Gastrocnemius medialis (tissue), 4 donors: Measurements from ENCODE around the gene RXYLT1.

Experiments
- POLR2A ChIP-seq, 2 donors: fragments of 450-650 bp; IDR thresholded peaks; one replicate each; pipeline ENCODE4 v1.6.1; 2017; ENCODE audit warnings: antibody characterized with exemption in 2 of 2, mild to moderate bottlenecking in 2 of 2, moderate library complexity in 2 of 2
- TF ChIP-seq, protein P1 (sequence below), 5 experiments: fragments of 450-650 bp in 3 of 5; fragments of 200-600 bp in 2 of 5; sonication (generic) in 2 of 5; IDR thresholded peaks in 4 of 5; conservative IDR thresholded peaks in 1 of 5; 1 replicate in 4 of 5; 2 replicates in 1 of 5; pipeline ENCODE4 v1.5.1; 2016 to 2019; ENCODE audit warnings: antibody characterized with exemption in 5 of 5, mild to moderate bottlenecking in 3 of 5, moderate library complexity in 3 of 5

GRCh38 chr12:63811755-63812154 is 32.0 kb downstream of the RXYLT1 start:
- TF ChIP-seq, protein P1, sequence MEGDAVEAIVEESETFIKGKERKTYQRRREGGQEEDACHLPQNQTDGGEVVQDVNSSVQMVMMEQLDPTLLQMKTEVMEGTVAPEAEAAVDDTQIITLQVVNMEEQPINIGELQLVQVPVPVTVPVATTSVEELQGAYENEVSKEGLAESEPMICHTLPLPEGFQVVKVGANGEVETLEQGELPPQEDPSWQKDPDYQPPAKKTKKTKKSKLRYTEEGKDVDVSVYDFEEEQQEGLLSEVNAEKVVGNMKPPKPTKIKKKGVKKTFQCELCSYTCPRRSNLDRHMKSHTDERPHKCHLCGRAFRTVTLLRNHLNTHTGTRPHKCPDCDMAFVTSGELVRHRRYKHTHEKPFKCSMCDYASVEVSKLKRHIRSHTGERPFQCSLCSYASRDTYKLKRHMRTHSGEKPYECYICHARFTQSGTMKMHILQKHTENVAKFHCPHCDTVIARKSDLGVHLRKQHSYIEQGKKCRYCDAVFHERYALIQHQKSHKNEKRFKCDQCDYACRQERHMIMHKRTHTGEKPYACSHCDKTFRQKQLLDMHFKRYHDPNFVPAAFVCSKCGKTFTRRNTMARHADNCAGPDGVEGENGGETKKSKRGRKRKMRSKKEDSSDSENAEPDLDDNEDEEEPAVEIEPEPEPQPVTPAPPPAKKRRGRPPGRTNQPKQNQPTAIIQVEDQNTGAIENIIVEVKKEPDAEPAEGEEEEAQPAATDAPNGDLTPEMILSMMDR (IDR thresholded peaks at IDR 0.05 in 4 of 5, conservative IDR thresholded peaks at IDR 0.05 in 1 of 5): no peak
- TF ChIP-seq POLR2A (IDR thresholded peaks at IDR 0.05): no peak
